Neural cell (in vitro differentiated cells): Measurements from ENCODE around the gene LRRC39. TPM values are rescaled to one million over a fixed set of nuclear protein-coding genes. Genes with fewer than 3 reads are reported as not detected.

Experiments used
- H2AFZ ChIP-seq: fragments of 200-600, 300-800 bp; sonication (generic), shearing (Covaris generic); 2 replicates; pipeline ENCODE4 v1.6.0; 2014; ENCODE audit warnings: low read depth, mild to moderate bottlenecking, antibody characterized with exemption, low read length, moderate library complexity
- H3F3A ChIP-seq: fragments of 200-600 bp; shearing (Covaris generic); 2 replicates; pipeline ENCODE4 v1.6.1; 2016; ENCODE audit warnings: mild to moderate bottlenecking, moderate library complexity, mixed read lengths, antibody characterized with exemption, low read length; ENCODE audit not compliant: insufficient read depth, poor library complexity, severe bottlenecking
- H3K27ac ChIP-seq: fragments of 200-600, 300-800 bp; sonication (generic), shearing (Covaris generic); 2 replicates; pipeline ENCODE4 v1.5.1; 2014; ENCODE audit warnings: mild to moderate bottlenecking, low read length, moderate library complexity
- H3K27me3 ChIP-seq: fragments of 300-800, 200-600 bp; sonication (generic), shearing (Covaris generic); 2 replicates; pipeline ENCODE4 v1.6.0; 2014; ENCODE audit warnings: mild to moderate bottlenecking, low read depth, low read length, moderate library complexity; ENCODE audit not compliant: insufficient read depth
- H3K36me3 ChIP-seq: fragments of 300-800, 200-600 bp; sonication (generic), shearing (Covaris generic); 2 replicates; pipeline ENCODE4 v1.5.1; 2014; ENCODE audit warnings: mild to moderate bottlenecking, antibody characterized with exemption, low read length, moderate library complexity; ENCODE audit not compliant: insufficient read depth
- H3K4me2 ChIP-seq: fragments of 300-800, 200-600 bp; sonication (generic), shearing (Covaris generic); 2 replicates; pipeline ENCODE4 v1.6.0; 2014; ENCODE audit warnings: mild to moderate bottlenecking, low read length
- H3K4me3 ChIP-seq: fragments of 300-800, 200-600 bp; sonication (generic), shearing (Covaris generic); 2 replicates; pipeline ENCODE4 v1.5.1; 2014; ENCODE audit warnings: mild to moderate bottlenecking, low read length, moderate library complexity
- H3K79me2 ChIP-seq: fragments of 200-600 bp; shearing (Covaris generic); replicated peaks from 2 replicates; pipeline ENCODE4 v1.6.0; 2014; ENCODE audit warnings: mild to moderate bottlenecking, low read length, moderate library complexity; ENCODE audit not compliant: insufficient read depth
- H3K9ac ChIP-seq: fragments of 300-800, 200-600 bp; sonication (generic), shearing (Covaris generic); 2 replicates; pipeline ENCODE4 v1.6.1; 2016; ENCODE audit warnings: mild to moderate bottlenecking, low read length, mixed read lengths
- H3K9me2 ChIP-seq: fragments of 200-600 bp; shearing (Covaris generic); 2 replicates; pipeline ENCODE4 v1.6.1; 2016; ENCODE audit warnings: mild to moderate bottlenecking, low read length, mixed read lengths; ENCODE audit not compliant: insufficient read depth
- H3K9me3 ChIP-seq: fragments of 200-600, 300-800 bp; sonication (generic), shearing (Covaris generic); 2 replicates; pipeline ENCODE4 v1.6.1; 2016; ENCODE audit warnings: mild to moderate bottlenecking, mixed run types, low read length, moderate library complexity, mixed read lengths
- H4K20me1 ChIP-seq: fragments of 200-600 bp; shearing (Covaris generic); 2 replicates; pipeline ENCODE4 v1.6.1; 2016; ENCODE audit warnings: mild to moderate bottlenecking, mixed run types; ENCODE audit not compliant: insufficient read depth
- CTCF ChIP-seq: fragments of 450-650 bp; IDR thresholded peaks from 2 replicates; pipeline ENCODE4 v1.5.1; 2014; ENCODE audit warnings: antibody characterized with exemption, mild to moderate bottlenecking, moderate library complexity; ENCODE audit not compliant: poor library complexity, severe bottlenecking
- EP300 ChIP-seq: fragments of 450-650 bp; conservative IDR thresholded peaks from 2 replicates; pipeline ENCODE4 v1.6.1; 2014; ENCODE audit warnings: antibody characterized with exemption, mild to moderate bottlenecking, moderate library complexity; ENCODE audit not compliant: poor library complexity, severe bottlenecking
- EZH2 ChIP-seq: fragments of 200-600, 300-800 bp; shearing (Covaris generic), sonication (generic); IDR thresholded peaks from 2 replicates; pipeline ENCODE4 v1.6.1; 2014; ENCODE audit warnings: antibody characterized with exemption, low read length, borderline replicate concordance, mild to moderate bottlenecking; ENCODE audit not compliant: insufficient read depth, poor library complexity, severe bottlenecking
- MXI1 ChIP-seq: fragments of 450-650 bp; conservative IDR thresholded peaks from 2 replicates; pipeline ENCODE4 v1.6.1; 2014; ENCODE audit warnings: antibody characterized with exemption, mild to moderate bottlenecking; ENCODE audit not compliant: poor library complexity, severe bottlenecking
- POLR2AphosphoS5 ChIP-seq: IDR thresholded peaks from 2 replicates; pipeline ENCODE4 v1.6.1; 2012
- RAD21 ChIP-seq: fragments of 450-650 bp; conservative IDR thresholded peaks from 2 replicates; pipeline ENCODE4 v1.6.1; 2014; ENCODE audit warnings: antibody characterized with exemption, mild to moderate bottlenecking, moderate library complexity
- SMC3 ChIP-seq: fragments of 450-650 bp; conservative IDR thresholded peaks from 2 replicates; pipeline ENCODE4 v1.6.1; 2014; ENCODE audit warnings: antibody characterized with exemption, mild to moderate bottlenecking, moderate library complexity; ENCODE audit not compliant: poor library complexity
- TAF1 ChIP-seq: IDR thresholded peaks from 2 replicates; pipeline ENCODE4 v1.6.1; 2012; ENCODE audit warnings: low read depth
- polyA plus RNA-seq: library from polyadenylated mRNA; depleted of rRNA; stranded (reverse); fragments of >200 nt; gene quantifications from 2 replicates; pipeline ENCODE4 v1.2.3, GENCODE V29; 2014
- TF ChIP-seq, protein P1 (sequence below): IDR thresholded peaks from 2 replicates; pipeline ENCODE4 v1.6.1; 2012; ENCODE audit warnings: borderline replicate concordance

The LRRC39 gene
- polyA plus RNA-seq, 1 donor from 2014 or later = 8.0 TPM

- H3K36me3 ChIP-seq = peaks cover 5% of the 10 kb centered on the region
- no peak overlapping the region for H3K9ac ChIP-seq
- no peaks in the 10 kb centered on the region for H4K20me1 ChIP-seq
- H3K27ac ChIP-seq = no peak overlapping the region
- no peaks in the 10 kb centered on the region for H3F3A ChIP-seq
- H3K9me2 ChIP-seq = no peaks in the 10 kb centered on the region
- no peak overlapping the region for H2AFZ ChIP-seq
- H3K4me3 ChIP-seq = no peak overlapping the region
- H3K4me2 ChIP-seq = no peak overlapping the region
- TF ChIP-seq MXI1 = no peak
- TF ChIP-seq TAF1 = no peak
- no peak for TF ChIP-seq CTCF
- TF ChIP-seq EZH2 = no peak
- TF ChIP-seq, protein P1, sequence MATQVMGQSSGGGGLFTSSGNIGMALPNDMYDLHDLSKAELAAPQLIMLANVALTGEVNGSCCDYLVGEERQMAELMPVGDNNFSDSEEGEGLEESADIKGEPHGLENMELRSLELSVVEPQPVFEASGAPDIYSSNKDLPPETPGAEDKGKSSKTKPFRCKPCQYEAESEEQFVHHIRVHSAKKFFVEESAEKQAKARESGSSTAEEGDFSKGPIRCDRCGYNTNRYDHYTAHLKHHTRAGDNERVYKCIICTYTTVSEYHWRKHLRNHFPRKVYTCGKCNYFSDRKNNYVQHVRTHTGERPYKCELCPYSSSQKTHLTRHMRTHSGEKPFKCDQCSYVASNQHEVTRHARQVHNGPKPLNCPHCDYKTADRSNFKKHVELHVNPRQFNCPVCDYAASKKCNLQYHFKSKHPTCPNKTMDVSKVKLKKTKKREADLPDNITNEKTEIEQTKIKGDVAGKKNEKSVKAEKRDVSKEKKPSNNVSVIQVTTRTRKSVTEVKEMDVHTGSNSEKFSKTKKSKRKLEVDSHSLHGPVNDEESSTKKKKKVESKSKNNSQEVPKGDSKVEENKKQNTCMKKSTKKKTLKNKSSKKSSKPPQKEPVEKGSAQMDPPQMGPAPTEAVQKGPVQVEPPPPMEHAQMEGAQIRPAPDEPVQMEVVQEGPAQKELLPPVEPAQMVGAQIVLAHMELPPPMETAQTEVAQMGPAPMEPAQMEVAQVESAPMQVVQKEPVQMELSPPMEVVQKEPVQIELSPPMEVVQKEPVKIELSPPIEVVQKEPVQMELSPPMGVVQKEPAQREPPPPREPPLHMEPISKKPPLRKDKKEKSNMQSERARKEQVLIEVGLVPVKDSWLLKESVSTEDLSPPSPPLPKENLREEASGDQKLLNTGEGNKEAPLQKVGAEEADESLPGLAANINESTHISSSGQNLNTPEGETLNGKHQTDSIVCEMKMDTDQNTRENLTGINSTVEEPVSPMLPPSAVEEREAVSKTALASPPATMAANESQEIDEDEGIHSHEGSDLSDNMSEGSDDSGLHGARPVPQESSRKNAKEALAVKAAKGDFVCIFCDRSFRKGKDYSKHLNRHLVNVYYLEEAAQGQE = no peak
- TF ChIP-seq SMC3 = no peak
- TF ChIP-seq EP300 = no peak
- TF ChIP-seq RAD21 = no peak
- no peak for TF ChIP-seq POLR2AphosphoS5
- H3K27me3 ChIP-seq = no peaks in the 10 kb centered on the region
- H3K9me3 ChIP-seq = no peaks in the 10 kb centered on the region
- no peaks in the 10 kb centered on the region for H3K79me2 ChIP-seq
Observed at GRCh38 chr1:100215101-100215500, 37.0 kb upstream of the LRRC39 start.

GRCh38 chr1:100213141-100213540, 35.1 kb upstream of the LRRC39 start:
- Histone ChIP-seq H3K4me2 (no peak overlapping the region), H3K9me3 (no peaks in the 10 kb centered on the region), H3K4me3 (no peak overlapping the region), H3K9ac (no peak overlapping the region), H2AFZ (no peak overlapping the region), H3K79me2 (no peaks in the 10 kb centered on the region), H3K9me2 (no peaks in the 10 kb centered on the region), H4K20me1 (no peaks in the 10 kb centered on the region), H3K36me3 (peaks cover 5% of the 10 kb centered on the region), H3K27ac (no peak overlapping the region), H3K27me3 (no peaks in the 10 kb centered on the region), H3F3A (no peaks in the 10 kb centered on the region)
- no peak for TF ChIP-seq TAF1
- TF ChIP-seq EP300 = no peak
- no peak for TF ChIP-seq EZH2
- no peak for TF ChIP-seq CTCF
- TF ChIP-seq RAD21 = no peak
- TF ChIP-seq MXI1 = no peak
- TF ChIP-seq, protein P1 = no peak
- TF ChIP-seq SMC3 = no peak
- no peak for TF ChIP-seq POLR2AphosphoS5
